GM19397 (cell line): ENCODE data around the gene TPPP2.
"Not testable (repeated sequence)": the region's sequence is repeated elsewhere in the genome, so short reads cannot be mapped to it uniquely, and the experiment has no call there.

ENCODE experiments used
- ATAC-seq: cut with Tn5 transposase; IDR thresholded peaks from one replicate; pipeline ENCODE4 v1.9.1; 2021; ENCODE audit warnings: mild to moderate bottlenecking, moderate library complexity; ENCODE audit not compliant: unreplicated experiment

TPPP2 gene

GRCh38 chr14:21037156-21037555 is 7.1 kb downstream of the TPPP2 start:
- ATAC-seq, result no peak

GRCh38 chr14:21038441-21039422 is 8.7 kb downstream of the TPPP2 start:
- no peak for ATAC-seq

GRCh38 chr14:21039585-21040369 is 9.8 kb downstream of the TPPP2 start:
- ATAC-seq, result no peak

GRCh38 chr14:21040370-21040925 is 10.4 kb downstream of the TPPP2 start:
- no peak for ATAC-seq

GRCh38 chr14:21040941-21041340 is 10.9 kb downstream of the TPPP2 start:
- not testable (repeated sequence) for ATAC-seq

- no peak for ATAC-seq
Observed at GRCh38 chr14:21041676-21042433, 11.8 kb downstream of the TPPP2 start, which contains the start of gene RNASE7. TSS of gene RNASE7 (plus strand) at chr14:21042362. CDS start at chr14:21042993, 631 bp downstream.

- no peak for ATAC-seq
Observed at GRCh38 chr14:21042918-21043317, 12.9 kb downstream of the TPPP2 start.

GRCh38 chr14:21043387-21043973 is 13.5 kb downstream of the TPPP2 start:
- no peak for ATAC-seq

GRCh38 chr14:21043974-21044618 is 14.1 kb downstream of the TPPP2 start:
- no peak for ATAC-seq

GRCh38 chr14:21047378-21047781 is 17.4 kb downstream of the TPPP2 start:
- no peak for ATAC-seq

GRCh38 chr14:21048638-21049037 is 18.6 kb downstream of the TPPP2 start:
- ATAC-seq, result no peak

- ATAC-seq, result no peak
Observed at GRCh38 chr14:21049271-21049673, 19.3 kb downstream of the TPPP2 start.

- ATAC-seq, result no peak
Observed at GRCh38 chr14:21050597-21050996, 20.6 kb downstream of the TPPP2 start.

GRCh38 chr14:21053184-21054122 is 23.4 kb downstream of the TPPP2 start:
- ATAC-seq, result no peak

- no peak for ATAC-seq
Observed at GRCh38 chr14:21054123-21054767, 24.2 kb downstream of the TPPP2 start.

- no peak for ATAC-seq
Observed at GRCh38 chr14:21054768-21055145, 24.7 kb downstream of the TPPP2 start.

- ATAC-seq, result no peak
Observed at GRCh38 chr14:21055432-21056117, 25.6 kb downstream of the TPPP2 start.
